CD1c-positive myeloid dendritic cell (primary cell): ENCODE data around the gene RGS17.
"Not testable (repeated sequence)": the region's sequence is repeated elsewhere in the genome, so short reads cannot be mapped to it uniquely, and the experiment has no call there.

Experiments
- DNase-seq: peaks from one replicate; pipeline ENCODE4 v3.0.0-alpha.2; 2016; ENCODE audit errors: extremely low spot score

RGS17 gene

GRCh38 chr6:153131037-153131981, at the start of gene RGS17:
RGS17 (minus strand) TSS chr6:153131282; CDS start chr6:153044018, 87,264 bp downstream.
- DNase-seq: peak; percentile 37

GRCh38 chr6:153172815-153173214, 41.7 kb upstream of the RGS17 start:
- no peak for DNase-seq

- no peak for DNase-seq
Observed at GRCh38 chr6:153170511-153170910, 39.4 kb upstream of the RGS17 start.

GRCh38 chr6:153167907-153168306, 36.8 kb upstream of the RGS17 start:
- no peak for DNase-seq

- DNase-seq: no peak
Observed at GRCh38 chr6:153167061-153167891, 36.2 kb upstream of the RGS17 start.

GRCh38 chr6:153162646-153163045, 31.6 kb upstream of the RGS17 start:
- DNase-seq: no peak

GRCh38 chr6:153162172-153162571, 31.1 kb upstream of the RGS17 start:
- DNase-seq: no peak

GRCh38 chr6:153160221-153160620, 29.1 kb upstream of the RGS17 start:
- DNase-seq: no peak

GRCh38 chr6:153150752-153151440, 19.8 kb upstream of the RGS17 start:
- DNase-seq: no peak

- no peak for DNase-seq
Observed at GRCh38 chr6:153150371-153150751, 19.3 kb upstream of the RGS17 start.

GRCh38 chr6:153149891-153150290, 18.8 kb upstream of the RGS17 start:
- DNase-seq: no peak

- DNase-seq: no peak
Observed at GRCh38 chr6:153146413-153146812, 15.3 kb upstream of the RGS17 start.

GRCh38 chr6:153145591-153145990, 14.5 kb upstream of the RGS17 start:
- no peak for DNase-seq

GRCh38 chr6:153143200-153143599, 12.1 kb upstream of the RGS17 start:
- DNase-seq: no peak

- DNase-seq: no peak
Observed at GRCh38 chr6:153140299-153140698, 9.2 kb upstream of the RGS17 start.

- DNase-seq: no peak
Observed at GRCh38 chr6:153138930-153139329, 7.8 kb upstream of the RGS17 start.

GRCh38 chr6:153135681-153136080, 4.6 kb upstream of the RGS17 start:
- no peak for DNase-seq

- DNase-seq: not testable (repeated sequence)
Observed at GRCh38 chr6:153133667-153134066, 2.6 kb upstream of the RGS17 start.

- peak; percentile 6 for DNase-seq
Observed at GRCh38 chr6:153130515-153131036, 506 bp downstream of the RGS17 start.

- no peak for DNase-seq
Observed at GRCh38 chr6:153129873-153130514, 1.1 kb downstream of the RGS17 start.

GRCh38 chr6:153126218-153126617, 4.9 kb downstream of the RGS17 start:
- no peak for DNase-seq
